H1 (cell line): Measurements from ENCODE around the gene MFNG. TPM values are rescaled to one million over a fixed set of nuclear protein-coding genes. Genes with fewer than 3 reads are reported as not detected.
A peak's percentile ranks its signal among the peaks of the same experiment; 100 is the strongest.

Experiments
- CTCF ChIA-PET: fragments of 300-600 bp; sonication (Branson Sonifier 250); formaldehyde crosslinking; loops from one replicate; lab custom pipeline; 2021; ENCODE audit not compliant: partially characterized antibody; lab: Charles Lee
- POLR2A ChIA-PET: fragments of 300-600 bp; sonication (Branson Sonifier 250); formaldehyde crosslinking; loops from one replicate; lab custom pipeline; 2021; ENCODE audit warnings: inconsistent platforms; ENCODE audit not compliant: partially characterized antibody; lab: Charles Lee
- DNase-seq, 2 experiments: peaks; one replicate each; pipeline versions ENCODE4 v3.0.0 to v3.0.0-alpha.2; 2010 to 2022; ENCODE audit warnings: low spot score in 2 of 2, low read depth in 1 of 2, mixed read lengths in 1 of 2
- FAIRE-seq: peaks from 2 replicates; lab custom pipeline; 2011; peaks lifted over from hg19 to GRCh38; lab: Jason Lieb, UNC
- H2AFZ ChIP-seq: 2 replicates; pipeline ENCODE4 v1.8.1; 2012; ENCODE audit warnings: low read length, inconsistent platforms
- H2AK5ac ChIP-seq: 2 replicates; pipeline ENCODE4 v1.6.1; 2013; ENCODE audit warnings: low read depth, low read length
- H2BK120ac ChIP-seq: replicated peaks from 2 replicates; pipeline ENCODE3; 2013; ENCODE audit warnings: low read depth, low read length, inconsistent platforms
- H2BK12ac ChIP-seq: 2 replicates; pipeline ENCODE4 v1.6.1; 2013; ENCODE audit warnings: low read depth, low read length
- H2BK15ac ChIP-seq: 2 replicates; pipeline ENCODE4 v1.6.1; 2013; ENCODE audit warnings: low read length
- H2BK20ac ChIP-seq: 2 replicates; pipeline ENCODE4 v1.6.1; 2013; ENCODE audit warnings: low read length
- H2BK5ac ChIP-seq: 2 replicates; pipeline ENCODE4 v1.6.1; 2013; ENCODE audit warnings: low read depth, low read length
- H3K14ac ChIP-seq: 2 replicates; pipeline ENCODE4 v1.6.1; 2013; ENCODE audit warnings: inconsistent platforms; ENCODE audit not compliant: insufficient read length
- H3K18ac ChIP-seq: 2 replicates; pipeline ENCODE4 v1.6.1; 2013; ENCODE audit warnings: low read length; ENCODE audit errors: extremely low read depth
- H3K23ac ChIP-seq: 2 replicates; pipeline ENCODE4 v1.6.1; 2013; ENCODE audit warnings: inconsistent platforms; ENCODE audit not compliant: insufficient read length
- H3K23me2 ChIP-seq: 2 replicates; pipeline ENCODE4 v1.6.1; 2013; ENCODE audit warnings: low read depth, low read length
- H3K27ac ChIP-seq: 2 replicates; pipeline ENCODE4 v1.6.1; 2011; ENCODE audit warnings: low read depth, low read length, inconsistent platforms
- H3K27me3 ChIP-seq, 4 experiments: replicated peaks in 1 of 4; 1 replicate in 1 of 4; 2 replicates in 3 of 4; pipeline versions ENCODE4 v1.6.1 to v1.8.1; 2011 to 2013; ENCODE audit warnings: low read length in 3 of 4, mild to moderate bottlenecking in 3 of 4, inconsistent platforms in 2 of 4, mixed read lengths in 2 of 4, moderate library complexity in 1 of 4; ENCODE audit not compliant: control insufficient read depth in 3 of 4, insufficient read depth in 3 of 4; ENCODE audit errors: extremely low read depth in 1 of 4
- H3K36me3 ChIP-seq, 4 experiments: 2 replicates each; pipeline versions ENCODE4 v1.6.1 to v1.8.1; 2011 to 2013; ENCODE audit warnings: mild to moderate bottlenecking in 4 of 4, low read length in 3 of 4, moderate library complexity in 2 of 4, control low read depth in 1 of 4, inconsistent platforms in 1 of 4; ENCODE audit not compliant: insufficient read depth in 4 of 4, control insufficient read depth in 2 of 4
- H3K4ac ChIP-seq: replicated peaks from 2 replicates; pipeline ENCODE3; 2013; ENCODE audit warnings: low read length, low read depth, mixed read lengths, inconsistent platforms; ENCODE audit not compliant: insufficient read length
- H3K4me1 ChIP-seq, 4 experiments: replicated peaks in 1 of 4; 1 replicate in 1 of 4; 2 replicates in 3 of 4; pipeline versions ENCODE4 v1.6.1 to v1.8.1; 2011 to 2013; ENCODE audit warnings: low read length in 3 of 4, inconsistent platforms in 2 of 4, mixed read lengths in 1 of 4; ENCODE audit not compliant: insufficient read depth in 4 of 4, control insufficient read depth in 3 of 4
- H3K4me2 ChIP-seq, 2 experiments: 2 replicates each; pipeline versions ENCODE4 v1.6.1 to v1.8.1; 2011 to 2013; ENCODE audit warnings: low read depth in 2 of 2, low read length in 2 of 2, control low read depth in 1 of 2, inconsistent platforms in 1 of 2, mild to moderate bottlenecking in 1 of 2; ENCODE audit not compliant: insufficient read depth in 1 of 2
- H3K4me3 ChIP-seq, 4 experiments: fragments of 200-600, 300-600 bp in 1 of 4; sonication (generic), shearing (Covaris generic), sonication (Bioruptor Twin) in 1 of 4; 2 replicates each; pipeline versions ENCODE4 v1.5.1 to v1.8.1; 2011 to 2016; ENCODE audit warnings: low read length in 4 of 4, low read depth in 3 of 4, control low read depth in 2 of 4, inconsistent platforms in 2 of 4, mild to moderate bottlenecking in 2 of 4, mixed read lengths in 1 of 4, moderate library complexity in 1 of 4; ENCODE audit not compliant: insufficient read depth in 2 of 4; ENCODE audit errors: extremely low read depth in 1 of 4
- H3K56ac ChIP-seq: replicated peaks from 2 replicates; pipeline ENCODE3; 2013; ENCODE audit warnings: low read depth, mild to moderate bottlenecking, mixed read lengths, low read length, inconsistent platforms; ENCODE audit not compliant: insufficient read length
- H3K79me1 ChIP-seq: 2 replicates; pipeline ENCODE4 v1.6.1; 2013; ENCODE audit warnings: low read depth, low read length, control low read depth
- H3K79me2 ChIP-seq, 2 experiments: 2 replicates each; pipeline versions ENCODE4 v1.6.1 to v1.8.1; 2012 to 2013; ENCODE audit warnings: low read length in 2 of 2, mild to moderate bottlenecking in 2 of 2, inconsistent platforms in 1 of 2; ENCODE audit not compliant: insufficient read depth in 2 of 2, control insufficient read depth in 1 of 2
- H3K9ac ChIP-seq, 4 experiments: replicated peaks in 1 of 4; 1 replicate in 1 of 4; 2 replicates in 3 of 4; pipeline versions ENCODE4 v1.6.1 to v1.8.1; 2011 to 2013; ENCODE audit warnings: low read depth in 3 of 4, low read length in 3 of 4, control low read depth in 2 of 4, mild to moderate bottlenecking in 2 of 4, moderate library complexity in 2 of 4, inconsistent platforms in 1 of 4; ENCODE audit errors: extremely low read depth in 1 of 4
- H3K9me3 ChIP-seq, 2 experiments: 2 replicates each; pipeline versions ENCODE4 v1.6.1 to v1.8.1; 2012 to 2013; ENCODE audit warnings: mild to moderate bottlenecking in 2 of 2, moderate library complexity in 2 of 2, control low read depth in 1 of 2, inconsistent platforms in 1 of 2, low read depth in 1 of 2, low read length in 1 of 2, mixed read lengths in 1 of 2; ENCODE audit not compliant: insufficient read depth in 2 of 2
- H4K20me1 ChIP-seq, 2 experiments: replicated peaks in 1 of 2; 2 replicates each; pipeline versions ENCODE3 to v1.8.1; 2011 to 2013; ENCODE audit warnings: inconsistent platforms in 2 of 2, low read length in 2 of 2, mild to moderate bottlenecking in 1 of 2; ENCODE audit not compliant: insufficient read depth in 2 of 2, control insufficient read depth in 1 of 2
- H4K5ac ChIP-seq: 2 replicates; pipeline ENCODE4 v1.6.1; 2013; ENCODE audit warnings: low read length, low read depth, mixed read lengths, inconsistent platforms; ENCODE audit not compliant: insufficient read length
- H4K8ac ChIP-seq: 2 replicates; pipeline ENCODE4 v1.8.0; 2013; ENCODE audit warnings: mild to moderate bottlenecking, moderate library complexity, low read length, inconsistent platforms; ENCODE audit not compliant: insufficient read depth; ENCODE audit errors: extremely low read depth
- H4K91ac ChIP-seq: replicated peaks from 2 replicates; pipeline ENCODE3; 2013; ENCODE audit warnings: low read length, mixed read lengths, inconsistent platforms; ENCODE audit not compliant: insufficient read length
- GTF2F1 ChIP-seq: IDR thresholded peaks from 2 replicates; pipeline ENCODE4 v1.6.1; 2012; ENCODE audit warnings: low read depth, low read length, improper control_type of control experiment, borderline replicate concordance
- JUND ChIP-seq: IDR thresholded peaks from 2 replicates; pipeline ENCODE4 v1.6.1; 2011; ENCODE audit warnings: mild to moderate bottlenecking, improper control_type of control experiment, low read length
- KDM4A ChIP-seq: IDR thresholded peaks from one replicate; pipeline ENCODE4 v1.7.1; 2012; ENCODE audit warnings: low read depth, mild to moderate bottlenecking, moderate library complexity, low read length, inconsistent platforms; ENCODE audit not compliant: severe bottlenecking
- SP1 ChIP-seq: IDR thresholded peaks from 2 replicates; pipeline ENCODE4 v1.6.1; 2011; ENCODE audit warnings: low read depth, low read length
- TBP ChIP-seq: IDR thresholded peaks from 2 replicates; pipeline ENCODE4 v1.6.1; 2011; ENCODE audit warnings: low read depth, low read length, improper control_type of control experiment
- WGBS, 2 experiments: shearing (Covaris generic) in 1 of 2; methylation state at CpG; one replicate each; pipeline versions ENCODE4 v1.1.6 to v1.1.7; 2013 to 2015; ENCODE audit warnings: low lambda C conversion rate in 2 of 2, mixed read lengths in 2 of 2, inconsistent platforms in 1 of 2, low coverage in 1 of 2, missing lambda C conversion rate in 1 of 2; ENCODE audit not compliant: insufficient replicate concordance in 2 of 2, insufficient coverage in 1 of 2, insufficient read length in 1 of 2; ENCODE audit errors: extremely low coverage in 1 of 2, missing lambda C conversion rate in 1 of 2; 5-methylcytosine and 5-hydroxymethylcytosine counted together
- polyA plus RNA-seq, 7 experiments: library from polyadenylated mRNA; depleted of rRNA in 3 of 7; stranded (reverse) in 5 of 7; unstranded in 2 of 7; fragments of >200 nt in 5 of 7; fragments of 200-250 nt in 2 of 7; gene quantifications; 1 replicate in 5 of 7; 2 replicates in 1 of 7; 4 replicates in 1 of 7; pipeline versions ENCODE4 v1.2.1 to v1.2.3, GENCODE V29; 2011 to 2013; ENCODE audit warnings: missing spikeins in 2 of 7, mixed read lengths in 2 of 7
- total RNA-seq: library from RNA; stranded (reverse); fragmentation: NEBNext Ultra II Directional; extraction: Animal tissue kit (Norgen Biotek cat#: 25700); gene quantifications from 2 replicates; pipeline ENCODE4 v1.2.1, GENCODE V29; 2021
- TF ChIP-seq, protein P1 (sequence below): IDR thresholded peaks from 2 replicates; pipeline ENCODE4 v1.6.1; 2012; ENCODE audit warnings: inconsistent platforms

MFNG gene
- total and polyA plus RNA-seq, 2 of the 8 experiments (the other 6 are each of a cell fraction or from before 2014, with no cell fraction given) = 1.7 to 5.5 TPM

DNA sequence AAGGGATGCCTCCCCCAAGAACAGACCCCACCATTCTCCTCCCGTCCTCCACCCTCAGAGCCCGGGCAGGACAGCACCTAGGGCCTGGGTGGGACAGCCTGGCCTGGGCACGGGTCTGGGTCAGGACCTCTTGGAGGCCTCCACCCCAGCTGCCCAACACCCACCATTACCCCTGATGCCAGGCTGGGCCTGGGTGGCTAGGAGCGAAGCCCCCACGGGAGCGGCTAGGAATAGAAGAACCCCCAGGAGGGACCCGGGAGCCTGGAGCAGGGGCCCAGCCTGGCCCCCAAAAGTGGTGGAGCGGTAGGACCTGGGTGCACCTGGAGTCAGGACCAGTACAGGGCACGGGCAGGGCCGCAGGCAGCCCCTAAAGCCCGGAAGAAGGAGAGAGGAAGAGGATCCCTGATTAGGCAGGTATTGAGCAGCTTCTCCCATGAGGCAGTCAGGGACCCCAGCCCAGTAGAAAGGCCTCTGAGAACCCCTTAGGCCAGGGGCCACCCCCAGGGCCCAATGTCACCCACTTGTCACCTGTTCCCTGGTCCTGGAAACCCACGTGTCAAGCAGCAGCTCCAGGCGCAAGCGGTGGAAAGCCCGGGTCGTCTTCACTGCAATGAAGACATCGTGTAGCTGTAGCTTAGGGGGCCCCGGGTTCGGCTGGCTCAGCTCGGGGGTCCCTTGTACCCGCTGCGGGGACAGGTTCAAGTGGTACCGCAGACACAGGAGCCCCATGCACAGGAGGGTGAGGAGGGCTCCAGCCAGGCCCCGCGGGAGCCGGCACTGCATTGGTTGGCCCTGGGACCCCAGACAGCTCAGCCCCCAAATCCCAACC is 575 bp downstream of the MFNG start:
- Histone ChIP-seq H4K91ac (peak overlapping the region; percentile 92), H3K14ac (no peak overlapping the region), H2BK12ac (peak overlapping the region; percentile 45; the same call in 1 of the 2 replicates), H3K9ac (no peak overlapping the region), H3K23ac (no peak overlapping the region), H2BK120ac (no peak overlapping the region), H3K23me2 (peaks cover 2% of the 10 kb centered on the region; the same call in 1 of the 2 replicates), H4K8ac (no peak overlapping the region), H2BK15ac (no peak overlapping the region), H3K4me1 (peaks cover 0 to 32% (median 20%) of the 10 kb centered on the region in 4 experiments; a peak in 6 of 7 replicates), H3K27me3 (peaks cover 0 to 4% (median 0%) of the 10 kb centered on the region in 4 experiments; a peak in 1 of 7 replicates), H2BK5ac (peak overlapping the region; percentile 1; the same call in 1 of the 2 replicates), H3K4me3 (no peak overlapping the region), H3K36me3 (no peaks in the 10 kb centered on the region), H3K79me2 (no peaks in the 10 kb centered on the region), H4K5ac (no peak overlapping the region), H3K27ac (no peak overlapping the region), H3K18ac (peak overlapping the region; percentile 7; the same call in 1 of the 2 replicates), H3K4me2 (peak overlapping the region; percentile 51 to 67), H3K4ac (no peak overlapping the region), H2AK5ac (peak overlapping the region; percentile 98; the same call in 1 of the 2 replicates), H3K56ac (no peak overlapping the region), H2AFZ (no peak overlapping the region), H4K20me1 (peaks cover 0 to 1% of the 10 kb centered on the region in 2 experiments), H2BK20ac (no peak overlapping the region), H3K9me3 (no peaks in the 10 kb centered on the region), H3K79me1 (no peaks in the 10 kb centered on the region)
- ChIA-PET CTCF (interaction anchor here (0.7 to 21.5 kb wide), 12 partner anchors 11 to 226 kb away, joined by 3 to 312 read pairs (median 5); no protein-coding TSS in a partner anchor), POLR2A (interaction anchor here (0.7 to 2.4 kb wide), 5 partner anchors 11 to 203 kb away, joined by 3 to 6 read pairs (median 4); no protein-coding TSS in a partner anchor)
- no peak for FAIRE-seq
- no peak for TF ChIP-seq KDM4A
- TF ChIP-seq SP1 = peak; percentile 68
- no peak for TF ChIP-seq TBP
- TF ChIP-seq GTF2F1 = no peak
- TF ChIP-seq, protein P1, sequence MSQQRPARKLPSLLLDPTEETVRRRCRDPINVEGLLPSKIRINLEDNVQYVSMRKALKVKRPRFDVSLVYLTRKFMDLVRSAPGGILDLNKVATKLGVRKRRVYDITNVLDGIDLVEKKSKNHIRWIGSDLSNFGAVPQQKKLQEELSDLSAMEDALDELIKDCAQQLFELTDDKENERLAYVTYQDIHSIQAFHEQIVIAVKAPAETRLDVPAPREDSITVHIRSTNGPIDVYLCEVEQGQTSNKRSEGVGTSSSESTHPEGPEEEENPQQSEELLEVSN = 0 out of 2 replicates have a peak, but pooled peaks have one; percentile 15
- TF ChIP-seq JUND = no peak
- WGBS, 2 experiments = 84% methylated on average over 26 of the region's 26 CpGs; no CpG with 5 or more reads in 1 of the 2 experiments
- no peak for DNase-seq
